B cell (primary cell): ENCODE data around the gene DDX10. TPM values are rescaled to one million over a fixed set of nuclear protein-coding genes. Genes with fewer than 3 reads are reported as not detected.

Experiments
- ATAC-seq: fragments of 200-7000 bp; cut with Tn5 transposase; one replicate; pipeline ENCODE4 v1.10.0; 2021; ENCODE audit warnings: low read depth, mild to moderate bottlenecking, moderate number of reproducible peaks, moderate library complexity
- CTCF ChIA-PET: fragments of 350-600 bp; sonication (Branson Sonifier 250); formaldehyde crosslinking; loops from one replicate; lab custom pipeline; 2021; ENCODE audit warnings: antibody characterized with exemption, inconsistent platforms; lab: Charles Lee
- POLR2A ChIA-PET: fragments of 350-600 bp; sonication (Branson Sonifier 250); formaldehyde crosslinking; loops from one replicate; lab custom pipeline; 2021; ENCODE audit warnings: antibody characterized with exemption; lab: Charles Lee
- DNase-seq: peaks from one replicate; pipeline ENCODE4 v3.0.0; 2013
- H2AFZ ChIP-seq: 2 replicates; pipeline ENCODE4 v1.6.1; 2012; ENCODE audit warnings: mild to moderate bottlenecking, low read depth, low read length; ENCODE audit not compliant: insufficient read depth, poor library complexity, severe bottlenecking
- H3K27ac ChIP-seq, 2 donors: 1 replicate in 1 of 2; 2 replicates in 1 of 2; pipeline ENCODE4 v1.5.1; 2012 to 2013; ENCODE audit warnings: low read length in 2 of 2, mild to moderate bottlenecking in 2 of 2, moderate library complexity in 1 of 2
- H3K27me3 ChIP-seq, 4 experiments: fragments of 200-600 bp in 1 of 4; sonication (generic) in 1 of 4; replicated peaks in 1 of 4; 1 replicate in 2 of 4; 2 replicates in 2 of 4; pipeline versions ENCODE4 v1.6.1 to v1.7.0; 2013 to 2016; ENCODE audit warnings: low read length in 3 of 4, mild to moderate bottlenecking in 2 of 4, mixed read lengths in 1 of 4, moderate library complexity in 1 of 4; ENCODE audit not compliant: insufficient read depth in 4 of 4, control insufficient read depth in 3 of 4; ENCODE audit errors: control extremely low read depth in 1 of 4
- H3K36me3 ChIP-seq, 2 experiments: replicated peaks in 1 of 2; 1 replicate in 1 of 2; 2 replicates in 1 of 2; pipeline versions ENCODE4 v1.6.1 to v1.7.1; 2013; ENCODE audit warnings: low read length in 1 of 2; ENCODE audit not compliant: insufficient read depth in 2 of 2, control insufficient read depth in 1 of 2; ENCODE audit errors: control extremely low read depth in 1 of 2, extremely low read depth in 1 of 2
- H3K4me1 ChIP-seq, 2 donors: fragments of 200-600 bp in 1 of 2; sonication (generic) in 1 of 2; 1 replicate in 1 of 2; 2 replicates in 1 of 2; pipeline versions ENCODE4 v1.5.1 to v1.6.1; 2013 to 2017; ENCODE audit warnings: low read length in 2 of 2; ENCODE audit not compliant: control insufficient read depth in 2 of 2, insufficient read depth in 2 of 2
- H3K4me2 ChIP-seq: replicated peaks from 2 replicates; pipeline ENCODE3; 2012; ENCODE audit warnings: mild to moderate bottlenecking, low read depth, low read length; ENCODE audit not compliant: poor library complexity, severe bottlenecking
- H3K4me3 ChIP-seq, 5 experiments: fragments of 200-600 bp in 1 of 5; sonication (generic) in 1 of 5; 1 replicate in 3 of 5; 2 replicates in 2 of 5; pipeline versions ENCODE4 v1.5.1 to v1.7.0; 2011 to 2016; ENCODE audit warnings: low read length in 4 of 5, mild to moderate bottlenecking in 4 of 5, low read depth in 2 of 5, control low read depth in 1 of 5, moderate library complexity in 1 of 5; ENCODE audit not compliant: insufficient read depth in 1 of 5; ENCODE audit errors: control extremely low read depth in 1 of 5, extremely low read depth in 1 of 5
- H3K79me2 ChIP-seq: fragments of 200-600 bp; sonication (generic); one replicate; pipeline ENCODE4 v1.6.0; 2016; ENCODE audit warnings: low read length; ENCODE audit not compliant: control insufficient read depth, insufficient read depth
- H3K9ac ChIP-seq: fragments of 200-600 bp; sonication (generic); 2 replicates; pipeline ENCODE4 v1.6.1; 2017; ENCODE audit warnings: mild to moderate bottlenecking, low read length, moderate library complexity
- H3K9me3 ChIP-seq, 3 donors: one replicate each; pipeline versions ENCODE4 v1.6.1 to v1.7.1; 2013; ENCODE audit warnings: low read length in 2 of 3; ENCODE audit not compliant: control insufficient read depth in 2 of 3, insufficient read depth in 1 of 3; ENCODE audit errors: control extremely low read depth in 1 of 3
- H4K20me1 ChIP-seq: 2 replicates; pipeline ENCODE4 v1.6.0; 2012; ENCODE audit warnings: mild to moderate bottlenecking, low read length; ENCODE audit not compliant: insufficient read depth, control insufficient read depth, poor library complexity, severe bottlenecking
- H3K27ac Mint-ChIP-seq: one replicate; pipeline ENCODE4 v1.8.0; 2021; ENCODE audit warnings: mixed read lengths
- H3K27me3 Mint-ChIP-seq: one replicate; pipeline ENCODE4 v1.8.0; 2021; ENCODE audit warnings: mixed read lengths
- H3K4me1 Mint-ChIP-seq: one replicate; pipeline ENCODE4 v1.8.0; 2021; ENCODE audit warnings: mixed read lengths
- H3K4me3 Mint-ChIP-seq: one replicate; pipeline ENCODE4 v1.8.0; 2021; ENCODE audit warnings: mixed read lengths
- H3K9me3 Mint-ChIP-seq: one replicate; pipeline ENCODE4 v1.8.0; 2022; ENCODE audit warnings: mixed read lengths; ENCODE audit not compliant: insufficient read depth
- CTCF ChIP-seq: fragments of 200-600 bp; IDR thresholded peaks from one replicate; pipeline ENCODE4 v1.8.0; 2022; ENCODE audit warnings: antibody characterized with exemption, mild to moderate bottlenecking
- EZH2 ChIP-seq: IDR thresholded peaks from 2 replicates; pipeline ENCODE4 v1.6.1; 2012; ENCODE audit warnings: borderline replicate concordance, low read depth, mild to moderate bottlenecking, moderate library complexity, low read length; ENCODE audit not compliant: insufficient read depth, poor library complexity, severe bottlenecking
- WGBS: methylation state at CpG from one replicate; pipeline ENCODE4 v1.1.5; 2013; ENCODE audit warnings: missing lambda C conversion rate; ENCODE audit not compliant: insufficient coverage; 5-methylcytosine and 5-hydroxymethylcytosine counted together
- intact Hi-C: fragments of 100-400 bp; cut with micrococcal nuclease; formaldehyde crosslinking; loops from one replicate; pipeline ENCODE4 v1.10.0; 2022
- polyA plus RNA-seq: library from polyadenylated mRNA; depleted of rRNA; stranded (reverse); fragments of >200 nt; gene quantifications from 2 replicates; pipeline ENCODE4 v1.2.3, GENCODE V29; 2012
- total RNA-seq, 2 donors: library from RNA; stranded (reverse); fragments of 120-200 nt in 1 of 2; gene quantifications; 1 replicate in 1 of 2; 2 replicates in 1 of 2; pipeline versions ENCODE4 v1.2.3 to v1.2.4, GENCODE V29; 2013 to 2022

DDX10 gene
- total and polyA plus RNA-seq, 2 donors (not counting 1 experiment from before 2014, with no cell fraction given), result 15.6 to 30.6 TPM

GRCh38 chr11:108804511-108804910 lies 139.6 kb downstream of the DDX10 start:
- no peak overlapping the region for H3K27ac Mint-ChIP-seq
- ChIA-PET CTCF (interaction anchor here (0.6 kb wide), 1 partner anchor 793 kb away, joined by 4 read pairs; no protein-coding TSS in a partner anchor), POLR2A (no interaction called here)
- no peak overlapping the region for H3K27ac ChIP-seq
- peaks cover 15% of the 10 kb centered on the region for H3K79me2 ChIP-seq
- 100% methylated on average over 1 of the region's 2 CpGs for WGBS
- TF ChIP-seq EZH2, result no peak
- no peak overlapping the region for H2AFZ ChIP-seq
- H3K4me3 Mint-ChIP-seq, result no peak overlapping the region
- no peaks in the 10 kb centered on the region for H4K20me1 ChIP-seq
- peaks cover 0 to 2% of the 10 kb centered on the region in 2 experiments for H3K36me3 ChIP-seq
- no peak overlapping the region for H3K9ac ChIP-seq
- H3K4me1 Mint-ChIP-seq, result peaks cover 12% of the 10 kb centered on the region
- no peaks in the 10 kb centered on the region for H3K27me3 Mint-ChIP-seq
- H3K9me3 Mint-ChIP-seq, result no peaks in the 10 kb centered on the region
- no peaks in the 10 kb centered on the region for H3K9me3 ChIP-seq
- no peaks in the 10 kb centered on the region for H3K27me3 ChIP-seq
- intact Hi-C loops, result no loop called here
- ATAC-seq (no peak), DNase-seq (no peak)
- no peak overlapping the region for H3K4me3 ChIP-seq
- peaks cover 5% of the 10 kb centered on the region in 2 donors for H3K4me1 ChIP-seq
- no peak overlapping the region for H3K4me2 ChIP-seq

GRCh38 chr11:108805030-108805429 lies 140.2 kb downstream of the DDX10 start:
- H3K9me3 ChIP-seq, result no peaks in the 10 kb centered on the region
- peaks cover 0 to 2% of the 10 kb centered on the region in 2 experiments for H3K36me3 ChIP-seq
- no peaks in the 10 kb centered on the region for H4K20me1 ChIP-seq
- Mint-ChIP-seq H3K9me3 (no peaks in the 10 kb centered on the region), H3K27ac (no peak overlapping the region), H3K27me3 (no peaks in the 10 kb centered on the region), H3K4me1 (peaks cover 6% of the 10 kb centered on the region), H3K4me3 (no peak overlapping the region)
- WGBS, result 90% methylated on average over 1 of the region's 2 CpGs
- H3K27me3 ChIP-seq, result no peaks in the 10 kb centered on the region
- no peak overlapping the region for H3K9ac ChIP-seq
- DNase-seq, result no peak
- ATAC-seq, result no peak
- H3K4me1 ChIP-seq, result peaks cover 0 to 3% of the 10 kb centered on the region in 2 donors
- ChIA-PET POLR2A (no interaction called here), CTCF (interaction anchor here (0.6 kb wide), 1 partner anchor 794 kb away, joined by 4 read pairs; no protein-coding TSS in a partner anchor)
- no peak overlapping the region for H3K4me2 ChIP-seq
- no peak for TF ChIP-seq CTCF
- TF ChIP-seq EZH2, result no peak
- intact Hi-C loops, result no loop called here
- H2AFZ ChIP-seq, result no peak overlapping the region
- H3K79me2 ChIP-seq, result peaks cover 15% of the 10 kb centered on the region
- no peak overlapping the region for H3K4me3 ChIP-seq
- no peak overlapping the region for H3K27ac ChIP-seq
